Liver (tissue), 9 donors: ENCODE data around the gene FADS2. TPM values are rescaled to one million over a fixed set of nuclear protein-coding genes. Genes with fewer than 3 reads are reported as not detected.

Experiments used
- DNase-seq: peaks from one replicate; pipeline ENCODE4 v3.0.0-alpha.2; 2017; ENCODE audit warnings: low spot score
- H3K27ac ChIP-seq, 2 donors: one replicate each; pipeline ENCODE4 v1.7.0; 2013; ENCODE audit warnings: inconsistent platforms in 2 of 2, low read length in 2 of 2, control low read depth in 1 of 2, low read depth in 1 of 2, mild to moderate bottlenecking in 1 of 2
- H3K27me3 ChIP-seq, 4 donors: one replicate each; pipeline versions ENCODE4 v1.6.1 to v1.7.0; 2013; ENCODE audit warnings: low read length in 3 of 4, inconsistent platforms in 1 of 4, mild to moderate bottlenecking in 1 of 4, moderate library complexity in 1 of 4; ENCODE audit not compliant: control insufficient read depth in 4 of 4, insufficient read depth in 4 of 4
- H3K36me3 ChIP-seq, 4 donors: one replicate each; pipeline versions ENCODE4 v1.6.1 to v1.7.0; 2013; ENCODE audit warnings: low read length in 3 of 4, mild to moderate bottlenecking in 3 of 4, low read depth in 1 of 4, moderate library complexity in 1 of 4; ENCODE audit not compliant: control insufficient read depth in 4 of 4, insufficient read depth in 3 of 4
- H3K4me1 ChIP-seq, 4 donors: one replicate each; pipeline versions ENCODE4 v1.6.1 to v1.7.0; 2013; ENCODE audit warnings: low read length in 3 of 4, mild to moderate bottlenecking in 3 of 4, moderate library complexity in 1 of 4; ENCODE audit not compliant: control insufficient read depth in 4 of 4, insufficient read depth in 4 of 4
- H3K4me3 ChIP-seq, 3 donors: one replicate each; pipeline versions ENCODE4 v1.6.1 to v1.7.0; 2013; ENCODE audit warnings: low read length in 3 of 3, control low read depth in 1 of 3, low read depth in 1 of 3, mild to moderate bottlenecking in 1 of 3
- H3K9ac ChIP-seq, 2 donors: one replicate each; pipeline ENCODE4 v1.7.0; 2013; ENCODE audit warnings: low read length in 2 of 2, mild to moderate bottlenecking in 2 of 2, moderate library complexity in 2 of 2, control low read depth in 1 of 2, low read depth in 1 of 2
- H3K9me3 ChIP-seq, 4 donors: one replicate each; pipeline versions ENCODE4 v1.6.1 to v1.7.0; 2013; ENCODE audit warnings: low read length in 3 of 4; ENCODE audit not compliant: control insufficient read depth in 4 of 4
- CTCF ChIP-seq: fragments of 150-350 bp; IDR thresholded peaks from 2 replicates; pipeline ENCODE4 v1.5.1; 2017; ENCODE audit warnings: improper control_type of control experiment, low read depth, low read length; ENCODE audit not compliant: missing input control
- EGR1 ChIP-seq, 2 donors: IDR thresholded peaks; 2 replicates each; pipeline ENCODE4 v1.6.1; 2016 to 2018; ENCODE audit warnings: antibody characterized with exemption in 2 of 2, low read depth in 2 of 2
- FOXA1 ChIP-seq: IDR thresholded peaks from 2 replicates; pipeline ENCODE4 v1.6.1; 2016; ENCODE audit warnings: antibody characterized with exemption
- FOXA2 ChIP-seq: IDR thresholded peaks from 2 replicates; pipeline ENCODE4 v1.6.1; 2016; ENCODE audit warnings: antibody characterized with exemption
- GABPA ChIP-seq, 2 donors: IDR thresholded peaks in 1 of 2; conservative IDR thresholded peaks in 1 of 2; 2 replicates each; pipeline ENCODE4 v1.6.1; 2016; ENCODE audit warnings: antibody characterized with exemption in 2 of 2, mild to moderate bottlenecking in 1 of 2, moderate library complexity in 1 of 2
- HNF4A ChIP-seq, 2 donors: conservative IDR thresholded peaks; 2 replicates each; pipeline ENCODE4 v1.6.1; 2016; ENCODE audit warnings: antibody characterized with exemption in 2 of 2, mild to moderate bottlenecking in 2 of 2
- HNF4G ChIP-seq: IDR thresholded peaks from 2 replicates; pipeline ENCODE4 v1.6.1; 2016; ENCODE audit warnings: antibody characterized with exemption
- JUND ChIP-seq, 2 donors: IDR thresholded peaks; 2 replicates each; pipeline ENCODE4 v1.6.1; 2016; ENCODE audit warnings: antibody characterized with exemption in 2 of 2
- NR2F2 ChIP-seq: IDR thresholded peaks from 2 replicates; pipeline ENCODE4 v1.6.1; 2016; ENCODE audit warnings: antibody characterized with exemption
- RAD21 ChIP-seq, 2 donors: IDR thresholded peaks; 2 replicates each; pipeline ENCODE4 v1.6.1; 2016; ENCODE audit warnings: antibody characterized with exemption in 2 of 2, mild to moderate bottlenecking in 2 of 2
- RXRA ChIP-seq, 2 donors: IDR thresholded peaks; 2 replicates each; pipeline ENCODE4 v1.6.1; 2017 to 2018; ENCODE audit warnings: antibody characterized with exemption in 2 of 2, mild to moderate bottlenecking in 1 of 2
- SP1 ChIP-seq: IDR thresholded peaks from 2 replicates; pipeline ENCODE4 v1.6.1; 2018; ENCODE audit warnings: antibody characterized with exemption, mild to moderate bottlenecking
- TAF1 ChIP-seq: conservative IDR thresholded peaks from 2 replicates; pipeline ENCODE4 v1.6.1; 2016; ENCODE audit warnings: antibody characterized with exemption, mild to moderate bottlenecking
- YY1 ChIP-seq: IDR thresholded peaks from 2 replicates; pipeline ENCODE4 v1.6.1; 2016; ENCODE audit warnings: antibody characterized with exemption, mild to moderate bottlenecking
- ZBTB33 ChIP-seq: IDR thresholded peaks from 2 replicates; pipeline ENCODE4 v1.6.1; 2016; ENCODE audit warnings: antibody characterized with exemption
- whole genome bisulfite sequencing: extraction: QIAGEN DNeasy Blood & Tissue Kit; methylation state at CpG from one replicate; pipeline ENCODE4 v1.1.7; 2013; 5-methylcytosine and 5-hydroxymethylcytosine counted together
- polyA plus RNA-seq, 2 donors: library from polyadenylated mRNA; stranded (reverse) in 1 of 2; unstranded in 1 of 2; fragments of 200-250 nt in 1 of 2; fragments of >200 nt in 1 of 2; fragmentation: Nextera tagmentation in 1 of 2; extraction: Ambion mirVana in 1 of 2; gene quantifications; one replicate each; pipeline versions ENCODE4 v1.2.1 to v1.2.3, GENCODE V29; 2013 to 2015
- total RNA-seq, 2 donors: library from RNA; depleted of rRNA; stranded (reverse); fragments of >200 nt; gene quantifications; one replicate each; pipeline ENCODE4 v1.2.3, GENCODE V29; 2014
- TF ChIP-seq, protein P1 (sequence below): IDR thresholded peaks from 2 replicates; pipeline ENCODE4 v1.6.1; 2016; ENCODE audit warnings: antibody characterized with exemption
- donor health status: healthy.
- donor health status: healthy.
- donor health status: healthy.
- donor health status: healthy.
- donor health status: healthy.

The FADS2 gene
- total and polyA plus RNA-seq, 4 donors = 2.8 to 281 (median 84.9) TPM

DNA sequence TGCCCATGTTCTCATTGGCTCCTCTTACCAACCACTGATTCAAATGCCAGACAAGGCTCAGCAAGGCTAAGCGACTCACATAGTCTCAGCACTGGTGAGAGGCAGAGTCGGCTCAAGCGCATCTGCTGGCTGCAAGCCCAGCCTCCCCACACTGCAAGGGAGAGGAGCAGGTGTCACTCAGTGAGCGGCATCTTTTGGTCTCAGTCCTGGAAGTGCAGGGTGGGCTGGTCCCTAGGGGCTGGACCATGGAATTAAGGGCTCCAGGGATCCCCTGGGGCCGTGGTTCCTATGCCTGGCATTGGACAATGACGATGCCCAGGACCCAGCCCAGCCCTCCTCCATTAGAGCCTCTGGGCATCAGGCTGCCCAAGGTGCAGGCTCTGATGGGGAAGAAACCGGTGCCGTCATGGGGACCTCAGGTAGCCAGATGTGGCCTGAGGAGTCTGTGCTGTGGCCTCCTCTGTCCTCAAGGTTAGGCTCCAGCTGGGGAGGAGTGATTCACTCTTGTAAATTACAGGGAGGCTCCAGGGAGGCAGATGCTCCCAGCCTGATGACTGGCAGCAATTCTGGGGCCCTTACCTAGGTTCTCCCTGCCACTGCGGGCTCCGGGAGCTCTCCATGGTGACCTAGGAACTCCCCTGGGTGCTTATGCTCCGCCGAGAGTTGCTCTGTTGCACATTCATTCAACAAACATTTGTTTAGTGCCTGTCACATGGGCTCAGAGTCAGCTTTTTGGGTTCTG is 28.0 kb downstream of the FADS2 start:
- Histone ChIP-seq H3K4me3 (no peak overlapping the region), H3K9me3 (no peaks in the 10 kb centered on the region), H3K36me3 (peaks cover 0 to 31% (median 14%) of the 10 kb centered on the region in 4 donors), H3K9ac (no peak overlapping the region), H3K27ac (no peak overlapping the region), H3K4me1 (no peaks in the 10 kb centered on the region), H3K27me3 (no peaks in the 10 kb centered on the region)
- WGBS = 88% methylated on average over 12 of the region's 12 CpGs
- no peak for DNase-seq
- TF ChIP-seq FOXA2 (no peak), JUND (IDR thresholded peaks at IDR 0.05) (no peak), RAD21 (IDR thresholded peaks at IDR 0.05) (no peak), GABPA (IDR thresholded peaks at IDR 0.05 in 1 of 2, conservative IDR thresholded peaks at IDR 0.05 in 1 of 2) (no peak)

- H3K9ac ChIP-seq = no peak overlapping the region
- TF ChIP-seq RXRA (IDR thresholded peaks at IDR 0.05) = no peak
- TF ChIP-seq NR2F2 = no peak
- TF ChIP-seq FOXA2 = no peak
- TF ChIP-seq EGR1 (IDR thresholded peaks at IDR 0.05; ENCODE audit: low read depth in 2 of 2) = no peak
- TF ChIP-seq YY1 = no peak
- no peak for TF ChIP-seq JUND (IDR thresholded peaks at IDR 0.05)
- TF ChIP-seq ZBTB33 = no peak
- no peak for TF ChIP-seq HNF4A (conservative IDR thresholded peaks at IDR 0.05)
- no peak for TF ChIP-seq HNF4G
- no peak for TF ChIP-seq FOXA1
- TF ChIP-seq TAF1 = no peak
- no peak for TF ChIP-seq CTCF
- TF ChIP-seq GABPA (IDR thresholded peaks at IDR 0.05 in 1 of 2, conservative IDR thresholded peaks at IDR 0.05 in 1 of 2) = no peak
- no peak for TF ChIP-seq SP1
- TF ChIP-seq RAD21 (IDR thresholded peaks at IDR 0.05) = no peak
- TF ChIP-seq, protein P1, sequence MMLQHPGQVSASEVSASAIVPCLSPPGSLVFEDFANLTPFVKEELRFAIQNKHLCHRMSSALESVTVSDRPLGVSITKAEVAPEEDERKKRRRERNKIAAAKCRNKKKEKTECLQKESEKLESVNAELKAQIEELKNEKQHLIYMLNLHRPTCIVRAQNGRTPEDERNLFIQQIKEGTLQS = no peak
- no peak overlapping the region for H3K27ac ChIP-seq
- H3K27me3 ChIP-seq = no peaks in the 10 kb centered on the region
- no peak overlapping the region for H3K4me3 ChIP-seq
- H3K4me1 ChIP-seq = no peaks in the 10 kb centered on the region
- DNase-seq = no peak
- H3K9me3 ChIP-seq = no peaks in the 10 kb centered on the region
- peaks cover 0 to 39% (median 12%) of the 10 kb centered on the region in 4 donors for H3K36me3 ChIP-seq
- WGBS = 73% methylated on average over 16 of the region's 16 CpGs
Measured at GRCh38 chr11:61860054-61860903, 32.2 kb downstream of the FADS2 start.
